Central memory CD8-positive, alpha-beta T cell (primary cell): Measurements from ENCODE around the gene SAMD4A.
"Not testable (repeated sequence)": the region's sequence is repeated elsewhere in the genome, so short reads cannot be mapped to it uniquely, and the experiment has no call there.

Source experiments
- ATAC-seq: fragments of 150-1000 bp; cut with Tn5 transposase; replicated peaks from 2 replicates; pipeline ENCODE4 v1.10.0; 2022; ENCODE audit warnings: mild to moderate bottlenecking, moderate FRiP score, moderate number of reproducible peaks; ENCODE audit not compliant: poor library complexity, severe bottlenecking; ENCODE audit errors: extremely low read depth
- DNase-seq, 2 donors: peaks; one replicate each; pipeline ENCODE4 v3.0.0; 2021; ENCODE audit warnings: low spot score in 2 of 2
- H3K27ac Mint-ChIP-seq: one replicate; pipeline ENCODE4 v1.8.0; 2022; ENCODE audit warnings: low read depth, mild to moderate bottlenecking, moderate library complexity, mixed read lengths
- H3K27me3 Mint-ChIP-seq: one replicate; pipeline ENCODE4 v1.8.0; 2022; ENCODE audit warnings: mixed read lengths
- H3K36me3 Mint-ChIP-seq: one replicate; pipeline ENCODE4 v1.8.0; 2022; ENCODE audit warnings: mild to moderate bottlenecking, moderate library complexity, mixed read lengths; ENCODE audit not compliant: insufficient read depth
- H3K4me1 Mint-ChIP-seq: one replicate; pipeline ENCODE4 v1.8.0; 2022; ENCODE audit warnings: mixed read lengths
- H3K4me3 Mint-ChIP-seq: one replicate; pipeline ENCODE4 v1.8.0; 2022; ENCODE audit warnings: mild to moderate bottlenecking, moderate library complexity, mixed read lengths
- H3K9me3 Mint-ChIP-seq: one replicate; pipeline ENCODE4 v1.8.0; 2022; ENCODE audit warnings: mixed read lengths

The SAMD4A gene

DNA sequence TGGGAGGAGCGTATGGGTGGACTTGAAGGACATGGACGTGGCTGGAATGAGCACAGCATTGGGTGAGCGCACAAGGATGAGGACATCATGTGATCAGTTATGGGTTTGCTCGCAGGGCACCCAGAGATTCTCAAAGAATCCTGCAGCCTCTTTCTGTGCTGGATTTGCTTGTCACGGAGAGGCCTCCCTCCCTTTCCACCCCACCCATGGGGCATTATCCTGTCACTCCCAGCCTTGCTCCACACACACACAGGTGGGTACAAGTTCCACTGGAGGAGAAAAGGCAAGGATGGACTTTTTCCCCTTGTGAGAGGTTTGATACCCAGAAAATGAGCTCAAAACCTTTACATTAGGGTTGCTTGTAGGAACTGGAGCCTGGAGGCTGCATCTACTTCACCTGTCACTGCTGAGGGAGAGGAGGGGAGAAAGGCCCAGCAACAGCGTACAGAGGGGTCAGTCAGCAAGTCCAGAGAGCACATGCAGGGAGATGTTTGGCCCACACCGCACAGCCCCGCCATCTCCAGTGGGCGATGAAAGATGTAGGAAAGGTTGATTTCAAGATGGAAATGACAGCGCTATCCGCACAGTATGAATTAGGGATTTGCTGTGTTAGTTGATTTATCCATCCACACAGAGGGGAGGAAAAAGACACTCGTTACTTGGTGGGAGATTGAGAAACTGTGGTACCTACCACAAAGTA, 223.0 kb downstream of the SAMD4A start:
- Mint-ChIP-seq H3K27me3 (peaks cover 11% of the 10 kb centered on the region), H3K27ac (no peak overlapping the region), H3K4me3 (no peak overlapping the region), H3K36me3 (no peaks in the 10 kb centered on the region), H3K9me3 (no peaks in the 10 kb centered on the region), H3K4me1 (no peaks in the 10 kb centered on the region)
- DNase-seq = no peak
- ATAC-seq = no peak

GRCh38 chr14:54791001-54791400, 224.1 kb downstream of the SAMD4A start:
- Mint-ChIP-seq H3K27ac (no peak overlapping the region), H3K36me3 (no peaks in the 10 kb centered on the region), H3K4me1 (no peaks in the 10 kb centered on the region), H3K4me3 (no peak overlapping the region), H3K9me3 (peaks cover 3% of the 10 kb centered on the region), H3K27me3 (peaks cover 20% of the 10 kb centered on the region)
- no peak for ATAC-seq
- no peak for DNase-seq

DNA sequence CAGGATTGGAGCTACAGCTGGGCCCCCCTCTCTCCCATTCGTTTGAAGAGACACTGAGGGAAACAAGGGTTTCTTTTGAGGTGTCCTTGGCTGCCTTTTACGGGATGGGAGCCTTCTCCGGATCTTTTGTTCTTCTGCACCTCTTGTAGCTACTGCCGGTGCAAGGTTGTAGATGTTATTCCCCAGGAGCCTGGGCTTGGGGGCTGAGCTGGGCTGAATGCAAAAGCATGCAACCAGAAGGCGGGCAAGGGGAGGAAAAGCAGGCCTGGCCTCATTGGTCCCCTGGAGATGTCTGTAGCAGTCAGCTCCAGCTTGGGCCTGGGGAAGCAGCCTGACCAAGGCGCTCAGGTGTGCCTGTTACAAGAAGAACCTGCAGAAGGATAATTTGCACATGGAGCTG, 225.4 kb downstream of the SAMD4A start:
- Mint-ChIP-seq H3K36me3 (no peaks in the 10 kb centered on the region), H3K27ac (no peak overlapping the region), H3K4me1 (no peaks in the 10 kb centered on the region), H3K9me3 (peaks cover 3% of the 10 kb centered on the region), H3K27me3 (peaks cover 25% of the 10 kb centered on the region), H3K4me3 (no peak overlapping the region)
- no peak for DNase-seq
- no peak for ATAC-seq

- H3K9me3 Mint-ChIP-seq = peaks cover 3% of the 10 kb centered on the region
- no peak for DNase-seq
- ATAC-seq = no peak
- no peaks in the 10 kb centered on the region for H3K36me3 Mint-ChIP-seq
- peaks cover 33% of the 10 kb centered on the region for H3K27me3 Mint-ChIP-seq
- no peak overlapping the region for H3K4me3 Mint-ChIP-seq
- H3K4me1 Mint-ChIP-seq = no peaks in the 10 kb centered on the region
- no peak overlapping the region for H3K27ac Mint-ChIP-seq
These were observed 227.2 kb downstream of the SAMD4A start for GRCh38 chr14:54794159-54794558.

- H3K27ac Mint-ChIP-seq = no peak overlapping the region
- ATAC-seq (no peak), DNase-seq (no peak)
- H3K4me3 Mint-ChIP-seq = no peak overlapping the region
- H3K27me3 Mint-ChIP-seq = peaks cover 38% of the 10 kb centered on the region
- no peaks in the 10 kb centered on the region for H3K36me3 Mint-ChIP-seq
- no peaks in the 10 kb centered on the region for H3K4me1 Mint-ChIP-seq
- H3K9me3 Mint-ChIP-seq = peaks cover 3% of the 10 kb centered on the region
These were observed 227.9 kb downstream of the SAMD4A start for GRCh38 chr14:54794796-54795195.

- no peak for ATAC-seq
- Mint-ChIP-seq H3K4me1 (no peaks in the 10 kb centered on the region), H3K27me3 (peaks cover 59% of the 10 kb centered on the region), H3K9me3 (peaks cover 3% of the 10 kb centered on the region), H3K27ac (no peak overlapping the region), H3K36me3 (no peaks in the 10 kb centered on the region), H3K4me3 (no peak overlapping the region)
- DNase-seq = no peak
These were observed 230.0 kb downstream of the SAMD4A start for GRCh38 chr14:54796961-54797360.

DNA sequence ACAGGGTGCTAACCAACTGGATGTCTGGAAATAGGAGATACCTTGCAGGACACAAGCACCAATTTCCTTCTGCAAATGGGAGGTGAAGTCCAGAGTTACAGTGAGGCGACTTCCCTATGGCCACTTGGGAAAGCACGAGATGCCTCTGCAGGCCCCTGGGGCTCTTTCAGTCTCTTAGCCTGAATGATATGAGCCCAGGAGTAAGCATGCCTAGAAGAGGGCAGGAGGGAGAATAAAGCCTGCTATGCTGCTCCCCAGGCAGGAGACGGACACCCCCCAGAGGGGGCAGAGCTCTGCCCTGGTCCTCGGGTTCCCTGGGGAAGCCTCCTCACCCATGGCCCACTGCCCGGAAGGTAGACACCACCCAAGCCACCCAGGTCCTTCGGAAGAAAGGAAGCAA, 230.6 kb downstream of the SAMD4A start:
- H3K9me3 Mint-ChIP-seq = peaks cover 3% of the 10 kb centered on the region
- H3K36me3 Mint-ChIP-seq = no peaks in the 10 kb centered on the region
- ATAC-seq = no peak
- H3K4me1 Mint-ChIP-seq = no peaks in the 10 kb centered on the region
- H3K27ac Mint-ChIP-seq = no peak overlapping the region
- DNase-seq = no peak
- H3K27me3 Mint-ChIP-seq = peaks cover 60% of the 10 kb centered on the region
- H3K4me3 Mint-ChIP-seq = no peak overlapping the region

GRCh38 chr14:54797986-54798385, 231.1 kb downstream of the SAMD4A start:
- H3K9me3 Mint-ChIP-seq = peaks cover 3% of the 10 kb centered on the region
- DNase-seq (no peak), ATAC-seq (no peak)
- no peaks in the 10 kb centered on the region for H3K4me1 Mint-ChIP-seq
- H3K36me3 Mint-ChIP-seq = no peaks in the 10 kb centered on the region
- H3K27ac Mint-ChIP-seq = no peak overlapping the region
- H3K4me3 Mint-ChIP-seq = no peak overlapping the region
- peaks cover 60% of the 10 kb centered on the region for H3K27me3 Mint-ChIP-seq

GRCh38 chr14:54798465-54799124, 231.7 kb downstream of the SAMD4A start:
- H3K27ac Mint-ChIP-seq = no peak overlapping the region
- H3K9me3 Mint-ChIP-seq = peaks cover 3% of the 10 kb centered on the region
- H3K36me3 Mint-ChIP-seq = no peaks in the 10 kb centered on the region
- DNase-seq (no peak), ATAC-seq (no peak)
- no peak overlapping the region for H3K4me3 Mint-ChIP-seq
- no peaks in the 10 kb centered on the region for H3K4me1 Mint-ChIP-seq
- peaks cover 60% of the 10 kb centered on the region for H3K27me3 Mint-ChIP-seq

DNA sequence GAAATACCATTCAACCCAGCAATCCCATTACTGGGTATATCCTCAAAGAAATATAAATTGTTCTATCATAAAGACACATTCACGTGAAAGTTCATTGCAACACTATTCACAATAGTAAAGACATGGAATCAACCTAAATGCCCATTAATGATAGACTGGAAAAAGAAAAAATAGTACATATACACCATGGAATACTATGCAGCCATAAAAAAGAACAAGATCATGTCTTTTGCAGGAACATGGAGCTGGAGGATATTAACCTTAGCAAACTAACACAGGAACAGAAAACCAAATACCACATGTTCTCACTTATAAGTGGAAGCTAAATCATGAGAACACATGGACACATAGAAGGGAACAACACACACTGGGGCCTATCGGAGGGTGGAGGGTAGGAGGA, 234.6 kb downstream of the SAMD4A start:
- H3K4me1 Mint-ChIP-seq, H3K4me3 Mint-ChIP-seq, H3K9me3 Mint-ChIP-seq, H3K36me3 Mint-ChIP-seq, DNase-seq, ATAC-seq, H3K27ac Mint-ChIP-seq: not testable (repeated sequence)
- peaks cover 56% of the 10 kb centered on the region for H3K27me3 Mint-ChIP-seq

DNA sequence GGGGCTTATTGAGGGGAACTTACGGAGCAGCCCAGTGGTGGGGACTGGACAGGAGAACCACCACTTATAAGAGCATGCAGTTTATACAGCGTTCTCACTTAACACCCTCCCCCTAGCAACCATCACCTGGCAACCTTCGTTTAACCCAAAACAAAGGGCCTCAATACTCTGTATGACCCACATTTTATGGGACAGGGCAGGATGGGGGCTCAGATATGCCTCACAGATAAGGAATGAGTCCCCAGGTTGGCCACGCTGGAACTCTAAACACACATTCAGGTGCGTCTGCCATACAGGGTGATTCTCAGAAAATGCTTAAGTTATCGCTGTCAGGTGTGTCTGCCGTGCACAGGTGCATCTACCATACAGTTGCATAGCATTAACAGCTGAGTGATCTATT, 236.5 kb downstream of the SAMD4A start:
- Mint-ChIP-seq H3K4me3 (no peak overlapping the region), H3K4me1 (peaks cover 6% of the 10 kb centered on the region), H3K36me3 (no peaks in the 10 kb centered on the region), H3K27me3 (peaks cover 52% of the 10 kb centered on the region), H3K27ac (no peak overlapping the region), H3K9me3 (no peaks in the 10 kb centered on the region)
- DNase-seq (no peak), ATAC-seq (no peak)

GRCh38 chr14:54803926-54804537, 237.1 kb downstream of the SAMD4A start:
- Mint-ChIP-seq H3K36me3 (no peaks in the 10 kb centered on the region), H3K4me1 (peaks cover 6% of the 10 kb centered on the region), H3K9me3 (no peaks in the 10 kb centered on the region), H3K4me3 (no peak overlapping the region), H3K27me3 (peaks cover 52% of the 10 kb centered on the region), H3K27ac (no peak overlapping the region)
- ATAC-seq (no peak), DNase-seq (no peak)

DNA sequence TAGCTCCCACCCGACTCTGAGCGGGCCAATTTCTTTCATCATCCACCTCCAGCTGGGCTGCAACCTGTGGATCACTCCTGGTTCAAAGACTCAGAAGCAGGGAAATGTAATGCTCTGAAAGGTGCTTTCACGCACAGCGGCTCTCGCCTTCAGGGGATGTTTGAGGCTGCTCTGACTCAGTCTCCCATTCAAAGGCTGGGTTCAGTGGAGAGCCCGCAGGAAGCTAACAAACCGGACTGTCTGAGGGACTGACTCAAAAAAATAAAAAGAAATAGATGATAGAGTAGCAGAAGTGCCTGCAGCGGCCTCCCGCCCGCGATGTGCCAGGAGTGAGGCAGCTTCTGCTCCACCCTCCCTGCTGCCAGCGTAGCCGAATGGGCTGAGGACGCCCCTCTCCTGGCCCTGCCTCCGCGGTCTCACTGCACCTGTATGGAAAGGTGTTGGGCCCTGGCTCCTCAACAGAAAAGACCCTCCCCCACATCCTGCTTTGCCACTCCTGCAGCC, 237.7 kb downstream of the SAMD4A start:
- H3K27ac Mint-ChIP-seq = peak overlapping the region; percentile 4
- H3K27me3 Mint-ChIP-seq = peaks cover 50% of the 10 kb centered on the region
- no peaks in the 10 kb centered on the region for H3K36me3 Mint-ChIP-seq
- ATAC-seq (no peak), DNase-seq (no peak)
- no peak overlapping the region for H3K4me3 Mint-ChIP-seq
- H3K4me1 Mint-ChIP-seq = peaks cover 6% of the 10 kb centered on the region
- H3K9me3 Mint-ChIP-seq = no peaks in the 10 kb centered on the region
